ENCODE data around the gene HYOU1.

DNA sequence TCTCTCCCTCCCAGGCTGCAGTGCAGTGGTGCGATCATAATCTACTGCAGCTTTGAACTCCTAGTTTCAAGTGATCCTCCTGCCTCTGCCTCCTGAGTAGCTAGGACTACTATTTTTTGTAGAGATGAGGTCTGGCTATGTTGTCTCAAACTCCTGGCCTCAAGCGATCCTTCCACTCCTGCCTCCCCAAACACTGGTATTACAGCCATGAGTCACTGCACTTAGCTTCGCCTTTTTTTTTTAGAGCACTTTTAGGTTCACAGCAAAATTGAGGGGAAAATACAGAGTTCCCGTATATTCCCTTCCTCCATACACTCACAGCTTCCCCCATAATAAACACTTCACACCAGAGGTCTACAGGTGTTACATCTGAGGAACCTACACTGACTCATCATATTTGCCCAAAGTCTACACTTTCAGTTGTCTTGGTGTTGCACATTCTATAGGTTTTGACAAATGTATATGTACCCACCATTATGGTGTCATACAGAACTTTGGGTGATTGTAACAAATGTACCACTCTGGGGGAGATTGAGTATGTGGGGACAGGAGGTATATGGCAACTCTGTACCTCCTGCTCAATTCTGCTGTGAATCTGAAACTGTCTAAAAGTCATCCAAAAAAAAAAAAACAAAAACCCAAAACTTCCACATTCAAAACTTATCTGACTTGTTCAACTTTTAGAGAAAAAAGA is 15.0 kb downstream of the HYOU1 start:
- TF ChIP-seq CTCF (IDR thresholded peaks at IDR 0.05 in 8 of 11, conservative IDR thresholded peaks at IDR 0.05 in 3 of 11): no peak
- TF ChIP-seq POLR2A (IDR thresholded peaks at IDR 0.05): no peak
- no peak for TF ChIP-seq POLR2AphosphoS5 (IDR thresholded peaks at IDR 0.05)
